Keratinocyte (primary cell): Measurements from ENCODE around the gene YEATS4. TPM values are rescaled to one million over a fixed set of nuclear protein-coding genes. Genes with fewer than 3 reads are reported as not detected.

Source experiments
- DNase-seq: peaks from one replicate; pipeline ENCODE4 v3.0.0-alpha.2; 2011; ENCODE audit warnings: low read depth, missing footprints, low spot score
- FAIRE-seq: peaks from 2 replicates; lab custom pipeline; 2011; peaks lifted over from hg19 to GRCh38; lab: Jason Lieb, UNC
- H2AFZ ChIP-seq: 2 replicates; pipeline ENCODE4 v1.6.0; 2012; ENCODE audit warnings: low read length, control low read depth, inconsistent platforms; ENCODE audit not compliant: control insufficient read depth
- H3K27ac ChIP-seq: 2 replicates; pipeline ENCODE4 v1.5.1; 2011; ENCODE audit warnings: low read length; ENCODE audit not compliant: control insufficient read depth, insufficient read depth
- H3K27me3 ChIP-seq: 3 replicates; pipeline ENCODE4 v1.6.0; 2011; ENCODE audit warnings: low read length; ENCODE audit not compliant: control insufficient read depth, insufficient read depth; ENCODE audit errors: extremely low read depth
- H3K36me3 ChIP-seq, 2 experiments: 2 replicates in 1 of 2; 3 replicates in 1 of 2; pipeline ENCODE4 v1.5.1; 2011; ENCODE audit warnings: low read length in 2 of 2, mild to moderate bottlenecking in 1 of 2; ENCODE audit not compliant: control insufficient read depth in 2 of 2, insufficient read depth in 2 of 2; ENCODE audit errors: extremely low read depth in 1 of 2
- H3K4me1 ChIP-seq: 3 replicates; pipeline ENCODE4 v1.5.1; 2011; ENCODE audit warnings: low read length; ENCODE audit not compliant: control insufficient read depth, insufficient read depth; ENCODE audit errors: extremely low read depth
- H3K4me2 ChIP-seq: 3 replicates; pipeline ENCODE4 v1.6.0; 2011; ENCODE audit warnings: low read depth, low read length; ENCODE audit not compliant: control insufficient read depth, insufficient read depth; ENCODE audit errors: extremely low read depth
- H3K4me3 ChIP-seq, 3 experiments: fragments of 200-600 bp in 1 of 3; sonication (generic) in 1 of 3; 2 replicates in 2 of 3; 3 replicates in 1 of 3; pipeline ENCODE4 v1.5.1; 2011 to 2016; ENCODE audit warnings: low read length in 3 of 3, mild to moderate bottlenecking in 3 of 3, control low read depth in 2 of 3, inconsistent platforms in 1 of 3, low read depth in 1 of 3, mixed read lengths in 1 of 3, mixed run types in 1 of 3, moderate library complexity in 1 of 3; ENCODE audit not compliant: control insufficient read depth in 2 of 3, insufficient read depth in 2 of 3; ENCODE audit errors: extremely low read depth in 1 of 3
- H3K79me2 ChIP-seq: 2 replicates; pipeline ENCODE4 v1.6.0; 2012; ENCODE audit warnings: low read length; ENCODE audit not compliant: control insufficient read depth, insufficient read depth
- H3K9ac ChIP-seq: 3 replicates; pipeline ENCODE4 v1.6.0; 2011; ENCODE audit warnings: low read length; ENCODE audit not compliant: control insufficient read depth, insufficient read depth; ENCODE audit errors: extremely low read depth
- H3K9me1 ChIP-seq: 3 replicates; pipeline ENCODE4 v1.6.0; 2011; ENCODE audit warnings: low read length; ENCODE audit not compliant: control insufficient read depth, insufficient read depth; ENCODE audit errors: extremely low read depth
- H3K9me3 ChIP-seq: 2 replicates; pipeline ENCODE4 v1.5.1; 2012; ENCODE audit warnings: low read depth, low read length; ENCODE audit not compliant: control insufficient read depth
- H4K20me1 ChIP-seq: 3 replicates; pipeline ENCODE4 v1.6.0; 2011; ENCODE audit warnings: low read length; ENCODE audit not compliant: control insufficient read depth, insufficient read depth; ENCODE audit errors: extremely low read depth
- EZH2 ChIP-seq: IDR thresholded peaks from one replicate; pipeline ENCODE4 v1.6.1; 2012; ENCODE audit warnings: inconsistent platforms, mild to moderate bottlenecking, low read length, moderate library complexity
- dilution Hi-C: fragments of 300-500 bp; cut with MboI; formaldehyde crosslinking; loops from one replicate; pipeline ENCODE4 v1.7.0; 2020; ENCODE audit warnings: low sequenced_read_pairs; ENCODE audit not compliant: extremely low pct_ligation_motif_present
- polyA plus RNA-seq, 5 experiments: library from polyadenylated mRNA; depleted of rRNA in 3 of 5; stranded (reverse) in 3 of 5; stranded (forward) in 1 of 5; unstranded in 1 of 5; fragments of >200 nt; gene quantifications; 1 replicate in 1 of 5; 2 replicates in 3 of 5; 3 replicates in 1 of 5; pipeline versions ENCODE4 v1.2.1 to v1.2.3, GENCODE V29; 2011 to 2012; ENCODE audit warnings: missing spikeins in 2 of 5, low read depth in 1 of 5, low replicate concordance in 1 of 5
- TF ChIP-seq, protein P1 (sequence below), 3 experiments: IDR thresholded peaks in 1 of 3; conservative IDR thresholded peaks in 1 of 3; optimal IDR thresholded peaks in 1 of 3; 2 replicates in 2 of 3; 3 replicates in 1 of 3; pipeline versions ENCODE3 to v1.5.1; 2011; ENCODE audit warnings: low read length in 3 of 3, mild to moderate bottlenecking in 3 of 3, moderate library complexity in 2 of 3, control low read depth in 1 of 3, inconsistent platforms in 1 of 3; ENCODE audit not compliant: insufficient read depth in 2 of 3; ENCODE audit errors: extremely low read depth in 1 of 3

The YEATS4 gene
- polyA plus RNA-seq, 1 donor (not counting 4 experiments of a cell fraction or from before 2014, with no cell fraction given): 21.0 TPM

DNA sequence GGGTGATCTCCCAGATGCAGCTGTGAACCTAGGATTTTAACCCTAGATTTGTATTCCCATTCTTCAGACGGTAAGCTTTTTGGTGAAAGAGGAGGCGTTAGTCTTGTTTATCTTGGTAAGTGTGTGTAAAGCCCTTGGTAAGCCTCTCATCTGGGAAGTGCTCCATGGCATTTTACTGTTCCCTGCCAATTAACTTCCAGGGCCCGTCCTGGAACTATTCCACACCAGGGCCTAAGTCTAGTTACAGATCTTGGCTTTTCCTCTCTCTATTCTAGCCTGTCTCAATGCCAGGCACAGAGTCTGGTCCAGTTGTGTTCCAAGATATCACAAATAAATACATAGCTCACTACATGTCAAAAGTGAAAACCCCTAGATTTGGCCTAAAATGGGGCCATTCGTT, 42.4 kb downstream of the YEATS4 start:
- Histone ChIP-seq H3K9ac (no peak overlapping the region), H3K9me3 (peaks cover 2% of the 10 kb centered on the region), H3K4me1 (peaks cover 15% of the 10 kb centered on the region), H2AFZ (no peak overlapping the region), H3K27me3 (no peaks in the 10 kb centered on the region), H3K27ac (no peak overlapping the region), H3K4me2 (no peak overlapping the region), H4K20me1 (no peaks in the 10 kb centered on the region), H3K4me3 (no peak overlapping the region), H3K9me1 (no peaks in the 10 kb centered on the region), H3K79me2 (no peaks in the 10 kb centered on the region), H3K36me3 (no peaks in the 10 kb centered on the region)
- no peak for DNase-seq
- FAIRE-seq: no peak
- TF ChIP-seq EZH2: no peak
- TF ChIP-seq, protein P1, sequence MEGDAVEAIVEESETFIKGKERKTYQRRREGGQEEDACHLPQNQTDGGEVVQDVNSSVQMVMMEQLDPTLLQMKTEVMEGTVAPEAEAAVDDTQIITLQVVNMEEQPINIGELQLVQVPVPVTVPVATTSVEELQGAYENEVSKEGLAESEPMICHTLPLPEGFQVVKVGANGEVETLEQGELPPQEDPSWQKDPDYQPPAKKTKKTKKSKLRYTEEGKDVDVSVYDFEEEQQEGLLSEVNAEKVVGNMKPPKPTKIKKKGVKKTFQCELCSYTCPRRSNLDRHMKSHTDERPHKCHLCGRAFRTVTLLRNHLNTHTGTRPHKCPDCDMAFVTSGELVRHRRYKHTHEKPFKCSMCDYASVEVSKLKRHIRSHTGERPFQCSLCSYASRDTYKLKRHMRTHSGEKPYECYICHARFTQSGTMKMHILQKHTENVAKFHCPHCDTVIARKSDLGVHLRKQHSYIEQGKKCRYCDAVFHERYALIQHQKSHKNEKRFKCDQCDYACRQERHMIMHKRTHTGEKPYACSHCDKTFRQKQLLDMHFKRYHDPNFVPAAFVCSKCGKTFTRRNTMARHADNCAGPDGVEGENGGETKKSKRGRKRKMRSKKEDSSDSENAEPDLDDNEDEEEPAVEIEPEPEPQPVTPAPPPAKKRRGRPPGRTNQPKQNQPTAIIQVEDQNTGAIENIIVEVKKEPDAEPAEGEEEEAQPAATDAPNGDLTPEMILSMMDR (optimal IDR thresholded peaks at IDR 0.05 in 1 of 3, IDR thresholded peaks at IDR 0.05 in 1 of 3, conservative IDR thresholded peaks at IDR 0.05 in 1 of 3; ENCODE audit: extremely low read depth in 1 of 3, insufficient read depth in 2 of 3, low read length in 3 of 3): no peak
- dilution Hi-C loops: no loop called here

DNA sequence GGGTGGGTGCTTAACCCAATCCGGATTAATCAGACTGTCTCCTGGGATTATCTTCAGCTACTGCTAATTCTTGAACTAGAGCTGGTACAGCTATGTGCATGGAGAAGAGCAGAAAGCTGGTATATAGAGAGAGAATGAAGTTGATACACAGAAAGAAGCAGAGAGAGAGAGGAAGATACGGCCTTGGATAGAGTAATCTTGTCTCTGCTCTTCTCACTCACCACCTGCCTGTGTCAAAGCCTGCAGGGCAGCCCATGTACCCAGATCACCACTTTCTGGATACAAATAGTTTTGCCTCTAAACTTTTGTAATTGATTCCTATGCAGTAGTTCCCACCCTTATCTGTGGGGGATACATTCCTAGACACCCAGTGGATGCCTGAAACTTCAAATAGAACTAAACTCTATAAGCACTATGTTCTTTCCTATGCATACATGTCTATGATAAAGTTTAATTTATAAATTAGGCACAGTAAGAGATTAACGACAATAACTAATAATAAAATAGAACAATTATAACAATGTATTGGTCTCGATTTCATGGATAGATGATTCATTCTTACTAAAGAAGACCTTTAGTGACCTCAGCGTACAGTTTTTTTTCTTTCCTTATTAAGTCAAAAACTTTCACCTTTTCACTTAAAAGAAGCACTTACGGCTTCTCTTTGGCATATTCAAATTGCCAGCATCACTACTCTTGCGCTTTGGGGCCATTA, 45.5 kb downstream of the YEATS4 start:
- Histone ChIP-seq H3K9me1 (peaks cover 2% of the 10 kb centered on the region), H3K9ac (no peak overlapping the region), H4K20me1 (no peaks in the 10 kb centered on the region), H2AFZ (no peak overlapping the region), H3K27ac (no peak overlapping the region), H3K9me3 (no peaks in the 10 kb centered on the region), H3K27me3 (no peaks in the 10 kb centered on the region), H3K36me3 (no peaks in the 10 kb centered on the region), H3K4me2 (no peak overlapping the region), H3K4me1 (peaks cover 15% of the 10 kb centered on the region), H3K4me3 (no peak overlapping the region), H3K79me2 (no peaks in the 10 kb centered on the region)
- no peak for TF ChIP-seq EZH2
- TF ChIP-seq, protein P1 (optimal IDR thresholded peaks at IDR 0.05 in 1 of 3, IDR thresholded peaks at IDR 0.05 in 1 of 3, conservative IDR thresholded peaks at IDR 0.05 in 1 of 3; ENCODE audit: extremely low read depth in 1 of 3, insufficient read depth in 2 of 3, low read length in 3 of 3): no peak
- dilution Hi-C loops: no loop called here
- DNase-seq (no peak), FAIRE-seq (no peak)
